ENCODE measurements around the gene AARS2.

Gene AARS2

DNA sequence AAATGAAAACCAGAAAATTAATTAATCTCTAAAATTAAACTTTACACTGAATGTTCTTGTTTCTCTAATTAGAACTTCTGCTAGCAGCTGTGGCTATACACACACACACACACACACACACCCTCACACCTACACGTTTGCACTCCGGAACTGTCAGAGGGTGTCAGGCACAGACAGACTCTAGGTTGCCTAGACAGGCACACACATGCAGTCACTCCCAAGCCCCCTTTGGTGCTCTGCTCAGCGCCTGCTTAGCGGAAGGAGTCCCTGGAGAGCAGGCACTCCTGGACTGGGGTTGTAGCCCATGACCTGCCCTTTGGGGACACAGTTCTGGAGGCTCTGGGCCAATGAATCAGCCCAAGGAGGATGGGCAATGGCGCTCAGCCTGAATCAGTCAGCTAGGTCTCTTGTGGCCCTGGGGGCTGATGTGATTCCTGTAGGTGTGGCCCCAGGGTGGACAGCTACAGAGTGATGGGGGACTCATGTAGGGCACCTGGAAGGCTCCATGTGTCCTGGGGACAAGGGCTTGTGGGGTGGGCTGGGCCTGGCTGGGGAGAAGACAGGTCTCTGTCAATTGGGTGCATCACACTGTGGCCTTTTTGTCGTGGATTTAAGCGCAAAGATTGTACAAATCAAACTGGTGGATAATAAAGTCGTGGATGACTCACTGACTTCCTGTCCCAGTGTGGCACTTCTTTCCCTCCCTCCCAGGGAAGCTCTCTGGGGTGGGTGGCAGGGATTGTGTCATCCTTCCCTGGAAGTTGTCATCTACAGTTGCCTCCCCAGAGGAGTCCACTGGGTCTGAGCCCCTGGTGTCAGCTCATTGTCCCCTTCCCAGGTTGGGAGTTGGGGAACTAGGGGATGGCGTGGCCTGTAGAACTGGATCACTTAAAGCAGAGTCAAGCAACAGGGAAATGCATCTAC lies 34.1 kb downstream of the AARS2 start:
- DNase-seq (ENCODE audit: insufficient read length, low spot score) (no peak), FAIRE-seq (no peak)
- no peak for TF ChIP-seq PAX5 (IDR thresholded peaks at IDR 0.05; ENCODE audit: insufficient read depth, low read length, severe bottlenecking)
- no peak for TF ChIP-seq POLR2AphosphoS5 (IDR thresholded peaks at IDR 0.05; ENCODE audit: low read depth, low read length)
- no peak for TF ChIP-seq TAF1 (IDR thresholded peaks at IDR 0.05; ENCODE audit: low read depth, low read length)
- TF ChIP-seq POLR2A (IDR thresholded peaks at IDR 0.05; ENCODE audit: low read depth, low read length) = no peak
- TF ChIP-seq POU2F2 (IDR thresholded peaks at IDR 0.05; ENCODE audit: low read depth, low read length) = no peak
- TF ChIP-seq SPI1 (IDR thresholded peaks at IDR 0.05; ENCODE audit: low read depth, low read length) = no peak

DNA sequence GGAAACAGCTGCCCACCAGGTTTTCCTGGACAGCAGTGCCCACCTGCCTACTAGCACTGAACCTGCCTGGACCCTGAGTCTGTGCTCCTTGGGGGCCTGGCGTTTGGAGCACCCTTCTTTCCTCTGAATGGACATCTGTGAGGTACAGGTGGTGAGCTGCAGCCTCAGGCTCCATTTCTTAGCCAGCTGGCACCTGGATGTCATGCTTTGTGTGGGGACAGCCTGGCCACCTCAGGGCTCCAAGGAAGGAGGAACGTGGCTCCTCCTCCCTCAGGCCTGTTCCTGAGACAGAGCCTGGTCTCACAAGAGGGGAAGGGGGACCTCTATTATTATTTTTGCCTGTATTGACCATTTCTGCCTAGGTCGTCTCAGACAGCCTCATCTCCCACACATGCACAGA lies 34.8 kb downstream of the AARS2 start:
- no peak for FAIRE-seq
- no peak for DNase-seq (ENCODE audit: insufficient read length, low spot score)
- no peak for TF ChIP-seq POLR2A (IDR thresholded peaks at IDR 0.05; ENCODE audit: low read depth, low read length)

DNA sequence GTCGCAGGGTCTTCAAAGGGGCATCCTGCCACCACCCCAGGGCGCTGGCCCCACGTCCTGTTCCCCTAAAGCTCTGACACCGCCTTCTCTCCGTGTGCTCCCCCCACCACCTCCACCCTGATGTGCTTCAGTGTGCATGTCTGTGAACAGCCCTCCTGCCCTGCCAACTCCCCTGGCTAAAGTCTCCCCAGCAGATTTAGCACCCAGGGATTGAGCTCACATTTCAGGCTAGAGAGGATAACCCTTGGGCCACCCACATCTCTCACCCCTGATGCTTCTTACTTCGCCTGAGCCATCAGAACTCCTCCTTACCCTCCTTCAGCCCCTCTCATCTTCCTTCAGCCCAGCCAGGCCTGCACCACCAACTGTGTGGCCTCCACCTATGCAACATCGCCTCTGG lies 35.4 kb downstream of the AARS2 start:
- TF ChIP-seq PAX5 (IDR thresholded peaks at IDR 0.05; ENCODE audit: insufficient read depth, low read length, severe bottlenecking) = no peak
- TF ChIP-seq SPI1 (IDR thresholded peaks at IDR 0.05; ENCODE audit: low read depth, low read length) = no peak
- DNase-seq (ENCODE audit: insufficient read length, low spot score) (no peak), FAIRE-seq (no peak)

DNA sequence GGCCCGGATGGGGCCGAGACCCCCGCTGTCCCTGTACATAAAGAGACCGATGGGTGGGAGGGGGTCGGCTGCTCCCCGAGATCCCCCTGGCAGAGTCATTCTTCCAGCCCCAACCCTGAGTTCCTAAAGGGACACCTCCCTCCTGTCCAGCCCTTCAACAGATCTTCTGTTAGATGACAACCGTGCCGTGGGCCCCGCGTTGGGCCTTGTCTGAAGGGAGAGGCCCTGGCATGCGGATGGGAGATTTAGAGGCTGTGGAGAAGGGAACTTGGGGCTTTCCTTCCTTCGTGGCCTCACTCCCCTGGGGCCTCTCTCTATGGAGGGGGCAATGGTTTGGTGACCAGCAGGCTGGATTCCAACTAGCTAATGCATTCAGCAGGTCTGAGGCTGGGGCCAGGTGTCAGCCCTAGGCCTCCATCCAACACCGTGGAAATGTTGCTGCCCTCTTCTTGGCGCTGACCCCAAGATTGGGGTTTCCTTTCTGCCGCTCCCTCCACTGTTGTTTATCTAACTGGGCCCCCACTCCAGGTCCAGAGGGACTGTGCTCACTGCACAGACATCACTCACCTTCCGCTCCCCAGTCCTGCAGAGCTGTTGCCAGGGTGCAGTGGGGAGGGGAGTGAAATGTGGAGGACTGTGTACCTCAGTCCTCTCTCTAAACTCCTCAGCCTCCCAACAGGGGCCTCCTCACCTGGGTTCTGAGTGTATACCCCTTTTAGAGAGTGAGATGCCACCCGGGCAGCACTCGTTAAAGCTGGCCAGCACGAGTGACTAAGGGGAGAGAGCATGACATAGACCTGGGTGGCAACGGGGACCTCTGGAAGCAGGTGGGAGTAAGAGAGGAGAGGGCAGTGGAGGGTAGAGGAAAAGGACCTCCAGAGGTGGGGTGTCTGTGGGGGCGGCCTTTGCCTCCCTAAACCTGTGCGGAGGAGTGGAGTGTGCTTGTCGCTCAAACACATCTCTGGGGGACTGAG lies 36.2 kb downstream of the AARS2 start:
- TF ChIP-seq PAX5 (IDR thresholded peaks at IDR 0.05; ENCODE audit: insufficient read depth, low read length, severe bottlenecking) (no peak), POLR2AphosphoS5 (IDR thresholded peaks at IDR 0.05; ENCODE audit: low read depth, low read length) (no peak), POLR2A (IDR thresholded peaks at IDR 0.05; ENCODE audit: low read depth, low read length) (no peak), POU2F2 (IDR thresholded peaks at IDR 0.05; ENCODE audit: low read depth, low read length) (no peak), SPI1 (IDR thresholded peaks at IDR 0.05; ENCODE audit: low read depth, low read length) (no peak), TAF1 (IDR thresholded peaks at IDR 0.05; ENCODE audit: low read depth, low read length) (no peak)
- FAIRE-seq (no peak), DNase-seq (ENCODE audit: insufficient read length, low spot score) (no peak)

DNA sequence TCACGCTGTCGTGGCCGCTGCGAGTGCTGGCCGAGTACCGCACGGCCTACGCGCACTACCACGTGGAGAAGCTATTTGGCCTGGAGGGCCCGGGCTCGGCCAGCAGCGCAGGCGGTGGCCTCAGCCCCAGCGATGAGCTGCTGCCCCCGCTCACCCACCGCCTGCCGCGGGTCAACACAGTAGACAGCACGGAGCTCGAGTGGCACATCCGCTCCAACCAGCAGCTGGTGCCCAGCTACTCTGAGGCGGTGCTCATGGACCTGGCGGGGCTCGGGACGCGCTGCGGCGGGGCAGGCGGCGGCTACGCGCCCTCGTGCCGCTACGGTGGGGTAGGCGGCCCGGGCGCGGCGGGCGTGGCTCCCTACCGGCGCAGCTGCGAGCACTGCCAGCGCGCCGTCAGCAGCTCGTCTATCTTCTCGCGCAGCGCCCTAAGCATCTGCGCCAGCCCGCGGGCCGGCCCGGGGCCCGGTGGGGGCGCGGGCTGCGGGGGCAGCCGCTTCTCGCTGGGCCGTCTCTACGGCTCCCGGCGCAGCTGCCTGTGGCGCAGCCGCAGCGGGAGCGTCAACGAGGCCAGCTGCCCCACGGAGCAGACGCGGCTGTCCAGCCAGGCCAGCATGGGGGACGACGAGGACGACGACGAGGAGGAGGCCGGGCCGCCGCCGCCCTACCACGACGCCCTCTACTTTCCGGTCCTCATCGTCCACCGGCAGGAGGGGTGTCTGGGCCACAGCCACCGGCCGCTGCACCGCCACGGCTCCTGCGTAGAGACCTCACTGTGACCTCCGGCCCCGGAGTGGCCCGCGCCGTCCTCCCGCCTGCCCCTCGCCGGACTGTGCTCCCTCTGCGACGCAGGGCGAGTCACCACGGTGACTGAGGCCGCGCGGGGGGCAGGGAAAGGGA lies 37.1 kb downstream of the AARS2 start:
- DNase-seq (ENCODE audit: insufficient read length, low spot score) = no peak
- TF ChIP-seq POLR2AphosphoS5 (IDR thresholded peaks at IDR 0.05; ENCODE audit: low read depth, low read length) (no peak), PAX5 (IDR thresholded peaks at IDR 0.05; ENCODE audit: insufficient read depth, low read length, severe bottlenecking) (no peak), TAF1 (IDR thresholded peaks at IDR 0.05; ENCODE audit: low read depth, low read length) (no peak), POU2F2 (IDR thresholded peaks at IDR 0.05; ENCODE audit: low read depth, low read length) (no peak), SPI1 (IDR thresholded peaks at IDR 0.05; ENCODE audit: low read depth, low read length) (no peak), POLR2A (IDR thresholded peaks at IDR 0.05; ENCODE audit: low read depth, low read length) (no peak)
- FAIRE-seq = no peak

DNA sequence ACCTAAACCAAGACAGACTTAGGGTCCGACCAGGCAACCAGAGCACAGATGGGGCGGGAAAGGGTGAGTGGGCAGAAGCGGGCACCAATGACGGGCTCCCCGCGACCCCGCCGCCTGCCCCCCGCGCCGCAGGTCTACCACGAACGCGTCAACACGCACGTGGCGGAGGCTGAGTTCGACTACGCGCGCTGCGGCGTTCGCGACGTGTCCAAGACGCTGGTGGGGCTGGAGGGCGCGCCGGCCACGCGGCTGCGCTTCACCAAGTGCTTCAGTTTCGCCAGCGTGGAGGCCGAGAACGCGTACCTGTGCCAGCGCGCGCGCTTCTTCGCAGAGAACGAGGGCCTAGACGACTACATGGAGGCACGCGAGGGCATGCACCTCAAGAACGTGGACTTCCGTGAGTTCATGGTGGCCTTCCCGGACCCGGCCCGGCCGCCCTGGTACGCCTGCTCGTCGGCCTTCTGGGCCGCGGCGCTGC lies 37.8 kb downstream of the AARS2 start:
- FAIRE-seq = no peak
- DNase-seq (ENCODE audit: insufficient read length, low spot score) = no peak
- TF ChIP-seq POU2F2 (IDR thresholded peaks at IDR 0.05; ENCODE audit: low read depth, low read length) (no peak), SPI1 (IDR thresholded peaks at IDR 0.05; ENCODE audit: low read depth, low read length) (no peak), POLR2AphosphoS5 (IDR thresholded peaks at IDR 0.05; ENCODE audit: low read depth, low read length) (no peak), POLR2A (IDR thresholded peaks at IDR 0.05; ENCODE audit: low read depth, low read length) (no peak), TAF1 (IDR thresholded peaks at IDR 0.05; ENCODE audit: low read depth, low read length) (no peak), PAX5 (IDR thresholded peaks at IDR 0.05; ENCODE audit: insufficient read depth, low read length, severe bottlenecking) (no peak)

DNA sequence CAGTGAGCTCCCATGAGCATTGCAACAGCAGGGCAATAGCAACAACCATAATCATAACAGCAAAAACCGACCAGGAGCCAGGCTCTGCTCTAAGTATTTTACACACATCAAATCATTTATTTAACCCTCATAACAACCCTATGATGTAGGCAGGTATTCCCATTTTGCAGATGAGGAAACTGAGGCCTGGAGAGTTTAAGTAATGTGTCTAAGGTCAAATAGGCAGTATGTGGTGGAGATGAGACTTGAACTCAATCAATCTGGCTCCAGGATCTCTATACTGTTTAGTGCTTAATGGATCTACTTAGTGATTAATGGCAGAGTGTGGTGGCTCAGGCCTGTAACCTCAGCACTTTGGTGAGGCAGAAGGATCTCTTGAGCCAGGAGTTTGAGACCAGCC lies 39.5 kb downstream of the AARS2 start:
- no peak for FAIRE-seq
- TF ChIP-seq PAX5 (IDR thresholded peaks at IDR 0.05; ENCODE audit: insufficient read depth, low read length, severe bottlenecking) (no peak), POLR2AphosphoS5 (IDR thresholded peaks at IDR 0.05; ENCODE audit: low read depth, low read length) (no peak), POLR2A (IDR thresholded peaks at IDR 0.05; ENCODE audit: low read depth, low read length) (no peak), SPI1 (IDR thresholded peaks at IDR 0.05; ENCODE audit: low read depth, low read length) (no peak)
- DNase-seq (ENCODE audit: insufficient read length, low spot score) = no peak

DNA sequence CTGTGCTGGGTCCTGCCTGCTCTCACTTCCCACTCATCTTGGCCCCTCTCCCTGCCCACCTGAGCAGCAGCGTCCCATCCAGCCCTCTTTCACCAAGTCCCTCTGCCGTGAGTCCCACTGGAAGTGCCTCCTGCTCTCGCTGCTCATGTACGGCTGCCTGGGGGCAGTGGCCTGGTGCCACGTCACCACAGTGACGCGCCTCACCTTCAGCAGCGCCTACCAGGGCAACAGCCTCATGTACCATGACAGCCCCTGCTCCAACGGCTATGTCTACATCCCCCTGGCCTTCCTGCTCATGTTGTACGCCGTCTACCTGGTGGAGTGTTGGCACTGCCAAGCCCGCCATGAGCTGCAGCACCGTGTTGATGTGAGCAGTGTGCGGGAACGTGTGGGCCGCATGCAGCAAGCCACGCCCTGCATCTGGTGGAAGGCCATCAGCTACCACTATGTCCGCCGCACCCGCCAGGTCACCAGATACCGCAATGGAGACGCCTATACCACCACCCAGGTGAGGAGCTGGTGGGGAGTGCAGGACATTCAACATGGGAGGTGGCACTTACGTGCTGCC lies 40.1 kb downstream of the AARS2 start:
- TF ChIP-seq TAF1 (IDR thresholded peaks at IDR 0.05; ENCODE audit: low read depth, low read length) (no peak), POLR2A (IDR thresholded peaks at IDR 0.05; ENCODE audit: low read depth, low read length) (no peak), POU2F2 (IDR thresholded peaks at IDR 0.05; ENCODE audit: low read depth, low read length) (no peak), PAX5 (IDR thresholded peaks at IDR 0.05; ENCODE audit: insufficient read depth, low read length, severe bottlenecking) (no peak), POLR2AphosphoS5 (IDR thresholded peaks at IDR 0.05; ENCODE audit: low read depth, low read length) (no peak), SPI1 (IDR thresholded peaks at IDR 0.05; ENCODE audit: low read depth, low read length) (no peak)
- FAIRE-seq (no peak), DNase-seq (ENCODE audit: insufficient read length, low spot score) (no peak)

Data from GM12891 (cell line).